Naive B cell (primary cell): ENCODE results near the gene VPREB1. TPM values are rescaled to one million over a fixed set of nuclear protein-coding genes. Genes with fewer than 3 reads are reported as not detected.
"Not testable (repeated sequence)": the region's sequence is repeated elsewhere in the genome, so short reads cannot be mapped to it uniquely, and the experiment has no call there.

ENCODE experiments used
- ATAC-seq, 2 donors: fragments of 150-1000 bp; cut with Tn5 transposase; 2 replicates each; pipeline ENCODE4 v1.10.0; 2021; ENCODE audit warnings: low read depth in 2 of 2, mild to moderate bottlenecking in 2 of 2, moderate library complexity in 2 of 2
- DNase-seq: peaks from one replicate; pipeline ENCODE4 v3.0.0; 2022
- H3K27ac Mint-ChIP-seq, 6 donors: one replicate each; pipeline ENCODE4 v1.8.0; 2020 to 2022; ENCODE audit warnings: mild to moderate bottlenecking in 6 of 6, mixed read lengths in 6 of 6, moderate library complexity in 5 of 6, inconsistent platforms in 2 of 6
- H3K27me3 Mint-ChIP-seq, 3 donors: one replicate each; pipeline ENCODE4 v1.8.0; 2021 to 2022; ENCODE audit warnings: mixed read lengths in 3 of 3, mild to moderate bottlenecking in 1 of 3
- H3K36me3 Mint-ChIP-seq, 2 donors: one replicate each; pipeline ENCODE4 v1.8.0; 2020 to 2022; ENCODE audit warnings: mixed read lengths in 2 of 2, inconsistent platforms in 1 of 2, mild to moderate bottlenecking in 1 of 2
- H3K4me1 Mint-ChIP-seq, 3 donors: one replicate each; pipeline ENCODE4 v1.8.0; 2020 to 2022; ENCODE audit warnings: mixed read lengths in 3 of 3, inconsistent platforms in 1 of 3, mild to moderate bottlenecking in 1 of 3, moderate library complexity in 1 of 3
- H3K4me3 Mint-ChIP-seq, 8 donors: one replicate each; pipeline ENCODE4 v1.8.0; 2020 to 2022; ENCODE audit warnings: mild to moderate bottlenecking in 8 of 8, mixed read lengths in 8 of 8, moderate library complexity in 8 of 8, inconsistent platforms in 2 of 8
- H3K9me3 Mint-ChIP-seq, 7 donors: one replicate each; pipeline ENCODE4 v1.8.0; 2020 to 2022; ENCODE audit warnings: mixed read lengths in 7 of 7, mild to moderate bottlenecking in 5 of 7, inconsistent platforms in 2 of 7, moderate library complexity in 1 of 7
- polyA plus RNA-seq, 6 donors: library from polyadenylated mRNA; unstranded; fragments of 300-500 nt; fragmentation: Illumina TruSeq; gene quantifications; one replicate each; pipeline ENCODE4 v1.2.3, GENCODE V29; 2021; ENCODE audit warnings: low read depth in 6 of 6

VPREB1 gene
- polyA plus RNA-seq, 6 donors from 2014 or later, result 1.2 to 23.1 (median 5.9) TPM

DNA sequence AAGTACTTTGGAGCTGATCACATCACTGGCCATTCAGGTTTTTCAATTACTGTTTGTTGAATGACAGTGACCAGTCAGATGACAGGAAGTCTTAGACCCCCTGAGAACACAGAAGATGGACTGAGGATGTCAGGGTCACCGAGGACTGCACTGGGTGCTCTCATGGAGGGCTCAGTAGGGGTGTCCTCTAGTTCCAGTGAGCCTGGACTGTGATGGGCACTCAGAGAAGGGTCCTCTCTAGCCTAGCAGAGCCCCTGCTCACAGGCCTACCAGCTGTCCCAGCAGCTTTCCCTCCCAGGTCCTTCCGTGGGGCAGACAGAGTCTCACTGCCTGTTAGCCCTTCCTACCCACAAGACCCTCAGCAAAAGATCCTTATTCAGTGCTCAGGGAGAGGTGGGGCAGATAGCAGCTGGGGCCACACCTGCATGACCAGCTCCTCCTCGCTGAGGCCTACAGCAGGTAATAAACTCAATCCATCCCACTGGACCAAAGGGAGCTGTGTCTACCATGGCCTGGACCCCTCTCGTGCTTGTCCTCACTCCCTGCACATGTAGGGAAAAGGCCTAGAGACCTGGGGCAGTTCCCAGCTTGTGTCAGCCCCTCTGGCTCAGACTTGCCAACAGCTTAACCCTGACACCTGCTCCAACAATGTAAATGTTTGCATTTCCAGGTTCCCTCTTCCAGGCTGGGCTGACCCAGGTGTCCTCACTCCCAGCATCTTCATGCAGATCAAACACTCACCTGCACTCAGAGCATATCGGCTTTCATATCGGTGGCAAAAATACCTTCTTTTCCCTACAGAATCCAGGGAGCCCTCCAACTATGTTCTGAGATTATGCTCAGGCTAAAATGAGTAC, 25.2 kb upstream of the VPREB1 start:
- H3K4me1 Mint-ChIP-seq, result peaks cover 37 to 45% (median 43%) of the 10 kb centered on the region in 3 donors
- no peak overlapping the region for H3K4me3 Mint-ChIP-seq
- no peaks in the 10 kb centered on the region for H3K27me3 Mint-ChIP-seq
- ATAC-seq (no peak), DNase-seq (no peak)
- H3K27ac Mint-ChIP-seq, result peak overlapping the region in 1 of 6 donors; percentile 78
- H3K36me3 Mint-ChIP-seq, result no peaks in the 10 kb centered on the region
- H3K9me3 Mint-ChIP-seq, result no peaks in the 10 kb centered on the region

DNA sequence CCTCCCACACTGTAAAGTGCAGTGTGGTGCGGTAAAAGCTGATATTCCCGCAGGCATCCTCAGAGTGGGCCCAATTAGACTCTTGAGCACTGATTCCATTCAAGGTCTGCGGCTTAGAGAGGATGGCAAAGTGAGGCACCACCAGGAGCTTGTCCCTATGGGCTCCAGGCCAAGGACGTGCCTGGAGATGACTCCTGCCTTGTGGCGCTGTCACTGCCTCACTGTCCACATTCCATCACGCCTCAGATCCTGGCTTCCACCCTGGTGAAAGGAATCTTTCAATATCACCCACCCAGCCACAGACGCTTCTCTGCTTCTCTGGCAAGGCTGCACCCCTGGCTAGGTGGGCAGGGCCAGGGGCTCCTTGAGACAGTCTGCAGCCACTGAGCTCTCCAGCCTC, 23.5 kb upstream of the VPREB1 start:
- not testable (repeated sequence) for H3K27me3 Mint-ChIP-seq, H3K36me3 Mint-ChIP-seq, ATAC-seq, DNase-seq, H3K27ac Mint-ChIP-seq, H3K4me3 Mint-ChIP-seq, H3K9me3 Mint-ChIP-seq
- peaks cover 33 to 42% (median 38%) of the 10 kb centered on the region in 3 donors for H3K4me1 Mint-ChIP-seq

DNA sequence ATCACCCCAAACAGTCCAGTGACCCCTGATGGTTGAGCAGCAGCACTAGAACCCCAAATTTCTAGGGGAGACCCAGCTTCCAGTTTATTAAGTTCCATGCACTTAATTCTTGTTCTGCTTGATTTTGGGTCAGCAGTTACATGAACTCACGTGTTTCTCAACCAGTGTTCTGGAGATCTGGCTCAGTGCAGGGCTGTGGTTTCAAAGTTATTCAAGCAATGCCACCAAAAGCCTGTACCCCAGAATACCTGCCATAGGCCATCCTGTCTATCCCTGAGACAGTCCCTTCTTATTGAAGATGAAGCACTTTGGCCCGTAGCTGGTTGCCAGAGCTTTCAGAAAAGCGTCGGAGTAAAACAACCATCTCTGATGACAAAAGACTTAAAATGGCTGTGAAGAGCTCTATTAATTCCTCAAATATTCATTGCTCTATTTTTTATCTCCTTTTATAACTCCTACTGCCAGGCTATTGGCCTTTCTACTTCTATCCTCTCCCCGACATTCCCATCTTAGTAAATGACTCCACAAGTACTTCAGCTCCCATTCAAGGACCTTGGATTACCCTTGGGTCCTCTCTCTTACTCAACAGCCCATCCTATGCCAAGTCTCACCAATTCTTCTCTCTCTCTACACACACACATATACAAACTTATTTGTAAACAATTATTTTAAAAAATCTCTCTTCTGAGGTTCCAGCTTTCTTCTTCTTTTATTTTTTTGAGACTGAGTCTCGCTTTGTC, 18.0 kb upstream of the VPREB1 start:
- H3K4me1 Mint-ChIP-seq, result peaks cover 27 to 37% (median 36%) of the 10 kb centered on the region in 3 donors
- H3K9me3 Mint-ChIP-seq, result no peaks in the 10 kb centered on the region
- no peaks in the 10 kb centered on the region for H3K36me3 Mint-ChIP-seq
- peaks cover 0 to 5% (median 0%) of the 10 kb centered on the region in 3 donors for H3K27me3 Mint-ChIP-seq
- peak overlapping the region in 5 of 8 donors; percentile 3 to 72 (median 61) for H3K4me3 Mint-ChIP-seq
- ATAC-seq, result peak; percentile 52 to 67
- no peak for DNase-seq
- peak overlapping the region in 4 of 6 donors; percentile 5 to 88 (median 72) for H3K27ac Mint-ChIP-seq

DNA sequence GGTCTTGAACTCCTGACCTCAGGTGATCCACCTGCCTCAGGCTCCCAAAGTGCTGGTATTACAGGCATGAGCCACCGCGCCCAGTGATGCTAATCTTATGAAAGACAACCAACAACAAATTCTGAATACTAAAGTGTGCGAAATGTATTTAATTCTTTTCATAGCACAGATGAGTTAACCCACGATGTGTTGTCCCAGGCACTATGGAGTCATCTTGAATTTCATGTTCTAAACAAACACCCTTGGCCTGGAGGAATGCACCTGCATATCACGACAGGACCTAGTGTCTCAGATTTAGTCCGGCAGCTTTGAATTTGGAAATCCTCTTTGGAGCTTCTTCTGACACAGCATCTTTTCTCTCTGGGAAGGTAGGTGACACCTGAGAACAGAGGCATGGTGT, 16.2 kb upstream of the VPREB1 start:
- Mint-ChIP-seq H3K27ac (peak overlapping the region in 1 of 6 donors; percentile 82), H3K27me3 (peaks cover 0 to 5% (median 0%) of the 10 kb centered on the region in 3 donors), H3K4me1 (peaks cover 36 to 43% (median 36%) of the 10 kb centered on the region in 3 donors), H3K9me3 (no peaks in the 10 kb centered on the region), H3K4me3 (no peak overlapping the region), H3K36me3 (no peaks in the 10 kb centered on the region)
- ATAC-seq (no peak), DNase-seq (no peak)

DNA sequence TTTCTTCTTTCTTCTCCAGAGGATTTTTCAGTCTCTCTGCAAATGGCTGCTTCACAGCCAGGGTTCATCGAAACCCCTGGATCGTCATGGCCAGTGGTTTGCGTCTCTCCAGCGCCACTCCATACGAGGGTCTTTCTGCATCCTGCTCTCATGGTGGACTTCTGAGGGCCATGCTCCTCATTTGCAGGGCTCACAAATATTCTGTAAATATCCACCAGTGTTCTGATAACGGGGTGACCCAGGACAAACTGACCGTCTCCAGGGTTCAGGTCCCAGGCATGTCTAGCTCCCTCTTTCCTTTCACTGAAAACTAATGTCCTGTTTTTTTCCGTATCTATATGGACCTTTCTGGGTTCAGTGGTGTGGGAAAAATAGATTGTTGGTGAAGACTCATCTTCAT, 15.7 kb upstream of the VPREB1 start:
- no peak for DNase-seq
- ATAC-seq, result no peak
- Mint-ChIP-seq H3K4me3 (peak overlapping the region in 1 of 8 donors; percentile 25), H3K27me3 (peaks cover 0 to 5% (median 0%) of the 10 kb centered on the region in 3 donors), H3K27ac (peak overlapping the region in 1 of 6 donors; percentile 61), H3K4me1 (peaks cover 39 to 45% (median 40%) of the 10 kb centered on the region in 3 donors), H3K36me3 (no peaks in the 10 kb centered on the region), H3K9me3 (no peaks in the 10 kb centered on the region)

DNA sequence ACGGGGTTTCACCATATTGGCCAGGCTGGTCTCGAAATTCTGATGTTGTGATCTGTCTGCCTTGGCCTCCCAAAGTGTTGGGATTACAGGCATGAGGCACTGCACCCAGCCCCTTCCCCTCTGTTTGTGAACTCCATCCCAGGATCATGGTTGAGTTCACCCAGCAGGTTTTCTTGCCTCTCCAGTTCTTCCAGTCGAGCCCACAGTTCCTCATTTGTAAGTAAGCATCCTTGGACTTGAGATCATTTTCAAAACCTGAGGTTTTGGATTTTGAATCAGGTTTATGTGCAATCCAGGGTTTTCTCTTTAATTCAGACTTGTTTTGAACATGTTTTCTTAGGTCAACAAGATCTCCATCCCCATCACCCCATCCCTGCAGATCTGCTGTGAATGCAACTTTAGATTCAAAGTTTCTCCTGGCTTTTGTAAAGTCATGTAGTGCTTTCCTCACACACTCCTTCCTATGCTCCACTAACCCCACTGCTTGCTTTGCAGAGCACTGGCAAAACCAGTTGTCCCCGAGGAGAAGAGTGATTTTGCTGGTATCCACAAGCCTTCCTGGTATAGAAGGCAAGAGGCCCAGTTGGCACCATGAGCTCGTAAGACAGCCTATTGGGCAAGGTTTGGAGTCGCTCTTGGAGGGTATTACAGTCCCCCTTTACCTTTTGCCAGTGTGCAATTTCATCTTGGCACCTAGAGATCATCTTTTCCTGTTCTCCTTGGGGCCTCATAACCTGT, 14.7 kb upstream of the VPREB1 start:
- ATAC-seq (no peak), DNase-seq (no peak)
- Mint-ChIP-seq H3K4me1 (peaks cover 45 to 52% (median 45%) of the 10 kb centered on the region in 3 donors), H3K27me3 (peaks cover 0 to 5% (median 0%) of the 10 kb centered on the region in 3 donors), H3K36me3 (no peaks in the 10 kb centered on the region), H3K27ac (peak overlapping the region in 2 of 6 donors; percentile 2 to 63), H3K4me3 (no peak overlapping the region), H3K9me3 (no peaks in the 10 kb centered on the region)

DNA sequence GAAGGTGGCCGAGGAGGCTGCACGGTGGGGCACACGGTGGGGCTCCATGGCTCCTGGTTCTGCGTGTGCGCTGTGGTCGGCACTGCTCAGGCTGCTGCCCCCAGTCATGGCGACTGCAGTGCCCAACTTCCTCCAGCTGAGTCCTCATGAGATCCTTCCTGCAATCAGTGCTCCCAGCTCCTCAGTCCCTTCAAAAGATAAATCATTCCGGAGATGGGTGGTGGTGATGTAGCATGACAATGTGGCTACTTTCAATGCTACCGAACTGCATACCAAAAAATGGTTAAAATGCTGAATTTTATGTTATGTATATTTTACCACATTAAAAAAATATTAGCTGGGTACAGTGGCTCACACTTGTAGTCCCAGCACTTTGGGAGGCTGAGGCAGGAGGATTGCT, 14.1 kb upstream of the VPREB1 start:
- Mint-ChIP-seq H3K4me1 (peaks cover 44 to 52% (median 44%) of the 10 kb centered on the region in 3 donors), H3K4me3 (no peak overlapping the region), H3K9me3 (no peaks in the 10 kb centered on the region), H3K27me3 (peaks cover 0 to 5% (median 0%) of the 10 kb centered on the region in 3 donors), H3K36me3 (no peaks in the 10 kb centered on the region), H3K27ac (no peak overlapping the region)
- ATAC-seq (peak in 1 of 2 donors; percentile 32), DNase-seq (no peak)

DNA sequence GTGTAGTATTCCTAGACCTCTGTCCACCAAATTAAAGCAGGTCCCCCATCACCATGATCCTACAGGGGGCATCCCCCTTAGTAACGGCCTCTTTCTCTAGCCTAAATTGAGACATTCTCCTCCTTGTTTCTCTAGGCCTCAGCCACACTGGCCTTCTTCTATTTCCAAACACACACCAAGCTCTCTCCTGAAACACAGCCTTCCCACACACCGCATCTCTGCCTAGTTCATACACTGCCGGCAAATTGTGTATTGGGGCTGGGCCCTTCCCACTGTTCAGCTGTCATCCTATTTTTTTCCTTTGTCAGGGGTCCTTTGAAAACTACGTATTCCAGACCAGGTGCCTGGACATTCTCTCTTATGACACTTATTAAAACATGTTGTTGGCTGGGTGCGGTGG, 11.5 kb upstream of the VPREB1 start:
- H3K4me3 Mint-ChIP-seq, result no peak overlapping the region
- H3K9me3 Mint-ChIP-seq, result no peaks in the 10 kb centered on the region
- peaks cover 43 to 45% (median 43%) of the 10 kb centered on the region in 3 donors for H3K4me1 Mint-ChIP-seq
- peaks cover 0 to 5% (median 0%) of the 10 kb centered on the region in 3 donors for H3K27me3 Mint-ChIP-seq
- DNase-seq, result no peak
- no peaks in the 10 kb centered on the region for H3K36me3 Mint-ChIP-seq
- peak overlapping the region in 1 of 6 donors; percentile 13 for H3K27ac Mint-ChIP-seq
- no peak for ATAC-seq

DNA sequence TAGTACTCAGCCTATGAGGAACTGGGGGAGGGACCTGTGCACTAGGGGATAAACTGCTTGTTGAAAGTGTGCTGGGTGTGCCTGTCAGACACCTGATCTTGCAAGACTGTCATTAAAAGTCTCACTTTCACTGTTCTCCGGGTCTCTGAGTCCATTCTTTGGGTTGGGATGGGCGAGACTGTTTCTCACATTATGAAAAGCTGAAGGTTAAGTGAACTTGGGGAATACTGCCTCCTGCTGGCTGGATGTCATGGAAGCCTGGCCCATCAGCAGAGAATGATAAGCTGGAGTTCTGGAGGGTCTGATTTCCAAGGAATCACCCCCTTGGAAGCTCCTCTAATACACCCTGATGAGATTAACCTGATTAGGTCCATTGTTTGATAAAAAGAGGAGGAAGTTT, 9.0 kb upstream of the VPREB1 start:
- no peaks in the 10 kb centered on the region for H3K36me3 Mint-ChIP-seq
- H3K9me3 Mint-ChIP-seq, result no peaks in the 10 kb centered on the region
- no peak for DNase-seq
- no peaks in the 10 kb centered on the region for H3K27me3 Mint-ChIP-seq
- peak; percentile 16 to 36 for ATAC-seq
- peak overlapping the region in 4 of 8 donors; percentile 15 to 70 (median 48) for H3K4me3 Mint-ChIP-seq
- no peak overlapping the region for H3K27ac Mint-ChIP-seq
- peaks cover 27 to 39% (median 34%) of the 10 kb centered on the region in 3 donors for H3K4me1 Mint-ChIP-seq

DNA sequence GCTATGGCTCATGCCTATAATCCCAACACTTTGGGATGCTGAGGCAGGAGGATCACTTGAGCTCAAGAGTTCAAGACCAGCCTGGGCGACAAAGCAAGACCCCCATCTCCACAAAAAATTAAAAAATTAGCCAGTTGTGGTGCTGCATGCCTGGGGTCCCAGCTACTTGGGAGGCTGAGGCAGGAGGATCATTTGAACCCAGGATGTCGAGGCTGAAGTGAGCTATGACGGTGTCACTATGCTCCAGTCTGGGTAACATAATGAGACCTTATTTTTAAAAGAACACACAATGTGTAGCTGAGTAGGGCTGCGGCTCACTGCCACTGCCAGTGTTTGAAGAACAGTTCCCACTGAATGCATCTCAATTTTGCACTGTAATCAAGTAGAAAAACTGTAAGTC, 7.1 kb upstream of the VPREB1 start:
- H3K4me3 Mint-ChIP-seq, result no peak overlapping the region
- DNase-seq, result no peak
- no peak overlapping the region for H3K27ac Mint-ChIP-seq
- no peaks in the 10 kb centered on the region for H3K27me3 Mint-ChIP-seq
- no peak for ATAC-seq
- no peaks in the 10 kb centered on the region for H3K36me3 Mint-ChIP-seq
- no peaks in the 10 kb centered on the region for H3K9me3 Mint-ChIP-seq
- peaks cover 35 to 49% (median 40%) of the 10 kb centered on the region in 3 donors for H3K4me1 Mint-ChIP-seq

DNA sequence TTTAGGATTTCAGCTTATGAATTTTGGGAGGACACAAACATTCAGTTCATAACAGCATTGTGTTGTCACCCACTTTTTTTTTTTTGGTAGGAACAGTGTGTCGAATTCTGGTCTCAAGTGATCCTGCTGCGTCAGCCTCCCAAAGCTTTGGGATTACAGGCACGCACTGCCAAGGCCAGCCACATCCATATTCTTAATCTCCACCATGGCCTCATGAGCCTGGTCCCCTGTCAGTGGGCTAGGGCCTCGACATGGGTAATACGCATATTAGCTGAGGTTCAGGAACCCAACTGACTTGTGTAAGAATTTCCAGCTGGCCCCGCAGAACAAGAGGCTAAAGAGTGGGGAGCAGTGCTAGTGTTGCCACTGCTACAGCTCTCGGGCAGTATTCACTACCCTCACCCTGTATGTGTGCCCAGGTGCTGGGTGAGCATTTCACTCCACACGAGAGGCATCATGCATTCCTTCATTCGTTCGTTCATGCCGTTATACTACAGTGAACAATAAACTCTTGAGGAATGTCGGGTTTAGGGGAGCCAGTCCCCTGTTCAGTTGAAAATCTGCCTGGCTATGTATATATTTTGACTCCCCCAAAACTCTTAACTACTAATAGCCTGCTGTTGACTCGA, 5.2 kb upstream of the VPREB1 start:
- H3K27ac Mint-ChIP-seq, result peak overlapping the region in 1 of 6 donors; percentile 39
- no peaks in the 10 kb centered on the region for H3K36me3 Mint-ChIP-seq
- H3K9me3 Mint-ChIP-seq, result no peaks in the 10 kb centered on the region
- ATAC-seq (no peak), DNase-seq (no peak)
- H3K4me3 Mint-ChIP-seq, result no peak overlapping the region
- H3K4me1 Mint-ChIP-seq, result peaks cover 40 to 56% (median 43%) of the 10 kb centered on the region in 3 donors
- no peaks in the 10 kb centered on the region for H3K27me3 Mint-ChIP-seq

DNA sequence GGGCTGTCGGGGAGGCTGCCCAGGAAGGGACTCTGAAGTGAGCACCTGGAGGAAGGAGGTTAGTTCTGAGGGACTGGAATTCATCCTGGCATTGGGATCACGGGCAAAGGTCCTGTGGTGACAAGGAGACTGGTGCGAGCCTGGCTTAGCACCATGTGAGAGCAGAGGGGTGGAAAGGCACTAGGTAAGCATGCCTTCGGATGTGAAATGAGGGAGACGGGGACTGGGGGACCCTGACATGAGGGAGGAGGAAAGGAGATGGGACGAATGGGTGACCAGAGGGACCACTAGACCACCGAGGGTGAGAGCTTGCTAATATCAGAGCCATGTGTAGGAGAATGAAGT, 3.1 kb upstream of the VPREB1 start:
- peak overlapping the region in 2 of 6 donors; percentile 33 to 49 for H3K27ac Mint-ChIP-seq
- no peaks in the 10 kb centered on the region for H3K9me3 Mint-ChIP-seq
- no peaks in the 10 kb centered on the region for H3K36me3 Mint-ChIP-seq
- no peaks in the 10 kb centered on the region for H3K27me3 Mint-ChIP-seq
- ATAC-seq (no peak), DNase-seq (no peak)
- peak overlapping the region in 5 of 8 donors; percentile 16 to 77 (median 58) for H3K4me3 Mint-ChIP-seq
- H3K4me1 Mint-ChIP-seq, result peaks cover 41 to 57% (median 48%) of the 10 kb centered on the region in 3 donors

DNA sequence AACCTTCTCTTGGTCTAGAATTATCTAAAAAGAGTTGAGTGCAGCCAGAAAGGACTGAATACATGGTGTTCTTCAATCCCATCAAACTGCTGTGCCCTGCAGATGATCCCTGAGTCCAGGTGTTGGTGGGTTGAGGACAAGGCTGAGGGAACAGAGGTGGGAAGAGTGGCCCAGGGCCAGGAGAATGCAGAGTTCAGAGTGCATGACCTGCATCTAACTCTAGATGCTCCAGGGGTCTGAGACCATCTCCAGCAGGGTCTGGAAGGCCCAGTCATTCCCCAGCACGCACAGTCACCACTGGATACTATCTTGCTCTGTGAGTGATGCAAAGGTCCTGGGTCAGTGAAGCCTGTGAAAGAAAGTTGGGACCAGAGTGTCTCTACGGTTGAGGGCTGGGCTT, 2.1 kb upstream of the VPREB1 start:
- Mint-ChIP-seq H3K27ac (no peak overlapping the region), H3K4me3 (peak overlapping the region in 3 of 8 donors; percentile 65 to 79 (median 71)), H3K9me3 (no peaks in the 10 kb centered on the region), H3K27me3 (no peaks in the 10 kb centered on the region), H3K4me1 (peaks cover 42 to 66% (median 51%) of the 10 kb centered on the region in 3 donors), H3K36me3 (no peaks in the 10 kb centered on the region)
- no peak for DNase-seq
- no peak for ATAC-seq
